Activated naive CD8-positive, alpha-beta T cell treated with anti-CD3 and anti-CD28 coated beads, Interleukin-2, amount 50 U/mL, for 24 hours (primary cell): ENCODE results near the gene GPR15LG.

Source experiments
- ATAC-seq: fragments of 150-1000 bp; cut with Tn5 transposase; one replicate; pipeline ENCODE4 v1.10.0; 2021
- DNase-seq: peaks from one replicate; pipeline ENCODE4 v3.0.0; 2021
- H3K27ac Mint-ChIP-seq: one replicate; pipeline ENCODE4 v1.8.0; 2021; ENCODE audit warnings: mild to moderate bottlenecking, mixed read lengths
- H3K27me3 Mint-ChIP-seq: one replicate; pipeline ENCODE4 v1.8.0; 2021; ENCODE audit warnings: mixed read lengths
- H3K36me3 Mint-ChIP-seq: one replicate; pipeline ENCODE4 v1.8.0; 2021; ENCODE audit warnings: low read depth, mixed read lengths
- H3K4me1 Mint-ChIP-seq: one replicate; pipeline ENCODE4 v1.8.0; 2021; ENCODE audit warnings: mixed read lengths
- H3K4me3 Mint-ChIP-seq: one replicate; pipeline ENCODE4 v1.8.0; 2021; ENCODE audit warnings: mild to moderate bottlenecking, moderate library complexity, mixed read lengths
- H3K9me3 Mint-ChIP-seq: one replicate; pipeline ENCODE4 v1.8.0; 2021; ENCODE audit warnings: mixed read lengths

GPR15LG gene

GRCh38 chr10:84194424-84195043 lies 20.9 kb downstream of the GPR15LG start, which contains the start of gene CDHR1:
Gene CDHR1, plus strand, starts transcription at chr10:84194537. Its CDS starts 224 bp downstream, at chr10:84194761.
- Mint-ChIP-seq H3K27ac (no peak within 1 kb of the TSS), H3K4me3 (peak within 1 kb of the TSS; percentile 46), H3K36me3 (no peaks in the 10 kb centered on the region), H3K9me3 (no peaks in the 10 kb centered on the region), H3K4me1 (peaks cover 11% of the 10 kb centered on the region), H3K27me3 (peaks cover 33% of the 10 kb centered on the region)
- peak; percentile 51 for ATAC-seq
- DNase-seq = peak; percentile 52

GRCh38 chr10:84195044-84195830 lies 21.6 kb downstream of the GPR15LG start:
- no peak for ATAC-seq
- DNase-seq = no peak

GRCh38 chr10:84196083-84196482 lies 22.5 kb downstream of the GPR15LG start:
- no peak overlapping the region for H3K4me3 Mint-ChIP-seq

More at GRCh38 chr10:84195044-84195830, 21.6 kb downstream of the GPR15LG start:
- peaks cover 33% of the 10 kb centered on the region for H3K27me3 Mint-ChIP-seq
- no peaks in the 10 kb centered on the region for H3K36me3 Mint-ChIP-seq
- no peaks in the 10 kb centered on the region for H3K9me3 Mint-ChIP-seq
- H3K4me1 Mint-ChIP-seq = peaks cover 11% of the 10 kb centered on the region
- no peak overlapping the region for H3K27ac Mint-ChIP-seq
- H3K4me3 Mint-ChIP-seq = peak overlapping the region; percentile 46

GRCh38 chr10:84196941-84197340 lies 23.3 kb downstream of the GPR15LG start:
- Mint-ChIP-seq H3K4me1 (peaks cover 4% of the 10 kb centered on the region), H3K36me3 (no peaks in the 10 kb centered on the region), H3K4me3 (no peak overlapping the region), H3K27me3 (peaks cover 33% of the 10 kb centered on the region), H3K9me3 (no peaks in the 10 kb centered on the region), H3K27ac (no peak overlapping the region)
- DNase-seq = no peak
- no peak for ATAC-seq

More at GRCh38 chr10:84196083-84196482, 22.5 kb downstream of the GPR15LG start:
- no peak overlapping the region for H3K27ac Mint-ChIP-seq
- DNase-seq (no peak), ATAC-seq (no peak)
- peaks cover 33% of the 10 kb centered on the region for H3K27me3 Mint-ChIP-seq
- no peaks in the 10 kb centered on the region for H3K9me3 Mint-ChIP-seq
- peaks cover 9% of the 10 kb centered on the region for H3K4me1 Mint-ChIP-seq
- H3K36me3 Mint-ChIP-seq = no peaks in the 10 kb centered on the region

- no peak overlapping the region for H3K27ac Mint-ChIP-seq
- no peak for DNase-seq
- H3K9me3 Mint-ChIP-seq = no peaks in the 10 kb centered on the region
- H3K36me3 Mint-ChIP-seq = no peaks in the 10 kb centered on the region
- peaks cover 30% of the 10 kb centered on the region for H3K27me3 Mint-ChIP-seq
- H3K4me1 Mint-ChIP-seq = peaks cover 4% of the 10 kb centered on the region
- no peak overlapping the region for H3K4me3 Mint-ChIP-seq
- no peak for ATAC-seq
These were observed 24.0 kb downstream of the GPR15LG start for GRCh38 chr10:84197643-84198042.

- H3K36me3 Mint-ChIP-seq = no peaks in the 10 kb centered on the region
- ATAC-seq (no peak), DNase-seq (no peak)
- H3K27me3 Mint-ChIP-seq = peaks cover 29% of the 10 kb centered on the region
- H3K27ac Mint-ChIP-seq = no peak overlapping the region
- H3K4me3 Mint-ChIP-seq = no peak overlapping the region
- H3K4me1 Mint-ChIP-seq = peaks cover 4% of the 10 kb centered on the region
- H3K9me3 Mint-ChIP-seq = no peaks in the 10 kb centered on the region
These were observed 24.8 kb downstream of the GPR15LG start for GRCh38 chr10:84198206-84198915.

- DNase-seq = no peak
These were observed 27.1 kb downstream of the GPR15LG start for GRCh38 chr10:84200537-84201243.

GRCh38 chr10:84201244-84201606 lies 27.6 kb downstream of the GPR15LG start:
- no peak for DNase-seq
- Mint-ChIP-seq H3K36me3 (no peaks in the 10 kb centered on the region), H3K4me1 (no peaks in the 10 kb centered on the region), H3K9me3 (no peaks in the 10 kb centered on the region), H3K27ac (no peak overlapping the region), H3K27me3 (peaks cover 12% of the 10 kb centered on the region), H3K4me3 (no peak overlapping the region)
- no peak for ATAC-seq

More at GRCh38 chr10:84200537-84201243, 27.1 kb downstream of the GPR15LG start:
- ATAC-seq = no peak
- H3K4me1 Mint-ChIP-seq = no peaks in the 10 kb centered on the region
- no peaks in the 10 kb centered on the region for H3K36me3 Mint-ChIP-seq
- no peak overlapping the region for H3K4me3 Mint-ChIP-seq
- peaks cover 18% of the 10 kb centered on the region for H3K27me3 Mint-ChIP-seq
- no peak overlapping the region for H3K27ac Mint-ChIP-seq
- no peaks in the 10 kb centered on the region for H3K9me3 Mint-ChIP-seq

GRCh38 chr10:84201682-84202081 lies 28.1 kb downstream of the GPR15LG start:
- Mint-ChIP-seq H3K4me1 (no peaks in the 10 kb centered on the region), H3K9me3 (no peaks in the 10 kb centered on the region), H3K27me3 (peaks cover 8% of the 10 kb centered on the region), H3K27ac (no peak overlapping the region), H3K36me3 (no peaks in the 10 kb centered on the region), H3K4me3 (no peak overlapping the region)
- no peak for ATAC-seq
- no peak for DNase-seq

- H3K9me3 Mint-ChIP-seq = no peaks in the 10 kb centered on the region
- H3K27ac Mint-ChIP-seq = no peak overlapping the region
- peaks cover 11% of the 10 kb centered on the region for H3K27me3 Mint-ChIP-seq
- no peaks in the 10 kb centered on the region for H3K4me1 Mint-ChIP-seq
- DNase-seq (no peak), ATAC-seq (no peak)
- H3K36me3 Mint-ChIP-seq = no peaks in the 10 kb centered on the region
- H3K4me3 Mint-ChIP-seq = no peak overlapping the region
These were observed 28.7 kb downstream of the GPR15LG start for GRCh38 chr10:84202349-84202748.

GRCh38 chr10:84204122-84204521 lies 30.5 kb downstream of the GPR15LG start:
- ATAC-seq (peak; percentile 20), DNase-seq (no peak)
- Mint-ChIP-seq H3K27ac (no peak overlapping the region), H3K9me3 (no peaks in the 10 kb centered on the region), H3K4me3 (no peak overlapping the region), H3K27me3 (peaks cover 5% of the 10 kb centered on the region), H3K36me3 (no peaks in the 10 kb centered on the region), H3K4me1 (no peaks in the 10 kb centered on the region)

- no peak for DNase-seq
- no peak for ATAC-seq
- no peaks in the 10 kb centered on the region for H3K4me1 Mint-ChIP-seq
- H3K36me3 Mint-ChIP-seq = no peaks in the 10 kb centered on the region
- H3K9me3 Mint-ChIP-seq = no peaks in the 10 kb centered on the region
- no peak overlapping the region for H3K4me3 Mint-ChIP-seq
- H3K27me3 Mint-ChIP-seq = peaks cover 5% of the 10 kb centered on the region
- H3K27ac Mint-ChIP-seq = no peak overlapping the region
These were observed 31.0 kb downstream of the GPR15LG start for GRCh38 chr10:84204610-84205009.

GRCh38 chr10:84205049-84205852 lies 31.6 kb downstream of the GPR15LG start:
- peak; percentile 77 for DNase-seq
- Mint-ChIP-seq H3K4me1 (no peaks in the 10 kb centered on the region), H3K27ac (no peak overlapping the region), H3K4me3 (no peak overlapping the region), H3K9me3 (no peaks in the 10 kb centered on the region), H3K27me3 (peaks cover 5% of the 10 kb centered on the region), H3K36me3 (no peaks in the 10 kb centered on the region)
- ATAC-seq = peak; percentile 79
